PFSK-1 (cell line): ENCODE measurements around the gene ZNF407.

Experiments used
- FOXP2 ChIP-seq: optimal IDR thresholded peaks from 2 replicates; pipeline ENCODE3; 2011; ENCODE audit warnings: borderline replicate concordance, control low read depth, inconsistent platforms; ENCODE audit not compliant: insufficient read depth; ENCODE audit errors: extremely low read length, extremely low read depth
- POLR2AphosphoS5 ChIP-seq: IDR thresholded peaks from 2 replicates; pipeline ENCODE4 v1.6.1; 2012; ENCODE audit warnings: low read depth, mild to moderate bottlenecking, control low read depth, low read length, moderate library complexity
- REST ChIP-seq, 2 experiments: IDR thresholded peaks; 2 replicates each; pipeline versions ENCODE4 v1.6.1 to v1.8.0; 2011 to 2012; ENCODE audit warnings: low read depth in 2 of 2, low read length in 2 of 2, control low read depth in 1 of 2, inconsistent platforms in 1 of 2, mild to moderate bottlenecking in 1 of 2, moderate library complexity in 1 of 2; ENCODE audit not compliant: insufficient read depth in 1 of 2
- SIN3A ChIP-seq: IDR thresholded peaks from 2 replicates; pipeline ENCODE4 v1.6.1; 2012; ENCODE audit warnings: mild to moderate bottlenecking, low read length, moderate library complexity, borderline replicate concordance; ENCODE audit not compliant: insufficient read depth

GRCh38 chr18:74582642-74583041 lies 15.0 kb upstream of the ZNF407 start:
- TF ChIP-seq REST (IDR thresholded peaks at IDR 0.05; ENCODE audit: insufficient read depth in 1 of 2, low read depth in 2 of 2, low read length in 2 of 2): no peak
- TF ChIP-seq POLR2AphosphoS5: no peak
- no peak for TF ChIP-seq SIN3A
- TF ChIP-seq FOXP2: no peak
